ENCODE measurements around the gene KRT78.

Gene KRT78

GRCh38 chr12:52837781-52838608 lies 10.8 kb downstream of the KRT78 start:
- no peak for DNase-seq

GRCh38 chr12:52837413-52837741 lies 11.4 kb downstream of the KRT78 start:
- DNase-seq: no peak

GRCh38 chr12:52836491-52837412 lies 12.0 kb downstream of the KRT78 start:
- no peak for DNase-seq

- DNase-seq: no peak
Measured at GRCh38 chr12:52836042-52836466, 12.7 kb downstream of the KRT78 start.

- no peak for DNase-seq
Measured at GRCh38 chr12:52835271-52836041, 13.3 kb downstream of the KRT78 start.

GRCh38 chr12:52834727-52835001 lies 14.1 kb downstream of the KRT78 start:
- DNase-seq: no peak

GRCh38 chr12:52833922-52834726 lies 14.7 kb downstream of the KRT78 start, which contains the start of gene KRT79:
TSS of gene KRT79 (minus strand) at chr12:52834311. CDS start at chr12:52834260, 51 bp downstream.
- DNase-seq: no peak

- no peak for DNase-seq
Measured at GRCh38 chr12:52832985-52833905, 15.5 kb downstream of the KRT78 start.

GRCh38 chr12:52832451-52832850 lies 16.3 kb downstream of the KRT78 start:
- no peak for DNase-seq

GRCh38 chr12:52831251-52831650 lies 17.5 kb downstream of the KRT78 start:
- DNase-seq: no peak

- no peak for DNase-seq
Measured at GRCh38 chr12:52829986-52830770, 18.6 kb downstream of the KRT78 start.

- no peak for DNase-seq
Measured at GRCh38 chr12:52828591-52829021, 20.2 kb downstream of the KRT78 start.

GRCh38 chr12:52828156-52828555 lies 20.6 kb downstream of the KRT78 start:
- DNase-seq: no peak

GRCh38 chr12:52827499-52828090 lies 21.2 kb downstream of the KRT78 start:
- no peak for DNase-seq

GRCh38 chr12:52826611-52827498 lies 21.9 kb downstream of the KRT78 start:
- no peak for DNase-seq

GRCh38 chr12:52825961-52826360 lies 22.8 kb downstream of the KRT78 start:
- no peak for DNase-seq

- no peak for DNase-seq
Measured at GRCh38 chr12:52824741-52825410, 23.9 kb downstream of the KRT78 start.

GRCh38 chr12:52823761-52824450 lies 24.9 kb downstream of the KRT78 start:
- no peak for DNase-seq
